Tibial nerve (tissue), 4 donors: ENCODE data around the gene HEMK1. TPM values are rescaled to one million over a fixed set of nuclear protein-coding genes. Genes with fewer than 3 reads are reported as not detected.

Experiments
- DNase-seq, 2 donors: peaks; one replicate each; pipeline ENCODE4 v3.0.0-alpha.2; 2019; ENCODE audit warnings: low spot score in 2 of 2
- H3K27ac ChIP-seq, 4 donors: fragments of 200-600 bp; sonication (generic) in 3 of 4; one replicate each; pipeline ENCODE4 v1.5.1; 2017 to 2019; ENCODE audit warnings: mild to moderate bottlenecking in 1 of 4
- H3K27me3 ChIP-seq, 2 donors: fragments of 200-600 bp; sonication (generic) in 1 of 2; one replicate each; pipeline versions ENCODE4 v1.5.1 to v1.6.0; 2017 to 2019
- H3K36me3 ChIP-seq, 3 donors: fragments of 200-600 bp; sonication (generic); one replicate each; pipeline ENCODE4 v1.5.1; 2018 to 2019
- H3K4me1 ChIP-seq, 4 donors: fragments of 200-600 bp; sonication (generic) in 3 of 4; one replicate each; pipeline ENCODE4 v1.5.1; 2017 to 2019
- H3K4me3 ChIP-seq, 4 donors: fragments of 200-600 bp; sonication (generic) in 3 of 4; one replicate each; pipeline ENCODE4 v1.5.1; 2017 to 2019; ENCODE audit warnings: mild to moderate bottlenecking in 1 of 4, moderate library complexity in 1 of 4
- H3K9me3 ChIP-seq, 4 donors: fragments of 200-600 bp; sonication (generic) in 3 of 4; one replicate each; pipeline ENCODE4 v1.5.1; 2017 to 2019
- EP300 ChIP-seq, 2 donors: sonication (generic); formaldehyde crosslinking; IDR thresholded peaks; one replicate each; pipeline ENCODE4 v1.6.1; 2017; ENCODE audit warnings: antibody characterized with exemption in 2 of 2, mild to moderate bottlenecking in 1 of 2
- POLR2A ChIP-seq, 2 donors: fragments of 450-650 bp; IDR thresholded peaks; one replicate each; pipeline ENCODE4 v1.6.1; 2017; ENCODE audit warnings: antibody characterized with exemption in 2 of 2, mild to moderate bottlenecking in 2 of 2, moderate library complexity in 2 of 2
- WGBS, 2 donors: methylation state at CpG; one replicate each; pipeline ENCODE4 v1.1.5; 2018; 5-methylcytosine and 5-hydroxymethylcytosine counted together
- total RNA-seq, 4 donors: library from RNA; depleted of rRNA; stranded (reverse); fragments of >200 nt; gene quantifications; one replicate each; pipeline ENCODE4 v1.1.0, GENCODE V29; 2016
- TF ChIP-seq, protein P1 (sequence below), 5 experiments: fragments of 200-600 bp in 3 of 5; fragments of 450-650 bp in 2 of 5; sonication (generic) in 3 of 5; IDR thresholded peaks; one replicate each; pipeline ENCODE4 v1.5.1; 2016 to 2019; ENCODE audit warnings: antibody characterized with exemption in 5 of 5, mild to moderate bottlenecking in 3 of 5, moderate library complexity in 2 of 5

Gene HEMK1
- total RNA-seq, 4 donors from 2014 or later, result 6.9 to 10.2 (median 8.8) TPM

DNA sequence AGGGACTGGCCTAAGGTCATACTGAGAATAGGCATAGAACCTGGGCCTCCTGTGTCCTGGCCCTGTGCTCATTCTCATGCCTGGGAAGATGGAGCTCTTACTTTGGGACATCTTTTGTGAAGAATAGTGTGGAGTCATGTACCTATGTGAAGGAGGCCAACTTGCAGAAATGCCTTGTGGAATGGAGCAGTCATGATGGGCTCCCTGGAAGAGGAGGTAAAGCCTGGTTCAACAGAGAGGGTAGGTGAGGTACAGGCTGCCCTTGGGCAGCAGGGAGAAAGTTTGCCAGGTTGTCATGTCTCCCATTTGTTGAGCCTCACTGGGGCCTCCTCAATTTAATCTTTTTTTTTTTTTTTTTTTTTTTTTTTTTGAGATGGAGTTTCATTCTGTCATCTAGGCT is 65.7 kb downstream of the HEMK1 start:
- Histone ChIP-seq H3K4me3 (no peak overlapping the region), H3K27ac (no peak overlapping the region), H3K27me3 (no peaks in the 10 kb centered on the region), H3K9me3 (no peaks in the 10 kb centered on the region), H3K36me3 (peaks cover 0 to 4% (median 0%) of the 10 kb centered on the region in 3 donors), H3K4me1 (peaks cover 0 to 40% (median 8%) of the 10 kb centered on the region in 4 donors)
- DNase-seq, result no peak
- TF ChIP-seq, protein P1, sequence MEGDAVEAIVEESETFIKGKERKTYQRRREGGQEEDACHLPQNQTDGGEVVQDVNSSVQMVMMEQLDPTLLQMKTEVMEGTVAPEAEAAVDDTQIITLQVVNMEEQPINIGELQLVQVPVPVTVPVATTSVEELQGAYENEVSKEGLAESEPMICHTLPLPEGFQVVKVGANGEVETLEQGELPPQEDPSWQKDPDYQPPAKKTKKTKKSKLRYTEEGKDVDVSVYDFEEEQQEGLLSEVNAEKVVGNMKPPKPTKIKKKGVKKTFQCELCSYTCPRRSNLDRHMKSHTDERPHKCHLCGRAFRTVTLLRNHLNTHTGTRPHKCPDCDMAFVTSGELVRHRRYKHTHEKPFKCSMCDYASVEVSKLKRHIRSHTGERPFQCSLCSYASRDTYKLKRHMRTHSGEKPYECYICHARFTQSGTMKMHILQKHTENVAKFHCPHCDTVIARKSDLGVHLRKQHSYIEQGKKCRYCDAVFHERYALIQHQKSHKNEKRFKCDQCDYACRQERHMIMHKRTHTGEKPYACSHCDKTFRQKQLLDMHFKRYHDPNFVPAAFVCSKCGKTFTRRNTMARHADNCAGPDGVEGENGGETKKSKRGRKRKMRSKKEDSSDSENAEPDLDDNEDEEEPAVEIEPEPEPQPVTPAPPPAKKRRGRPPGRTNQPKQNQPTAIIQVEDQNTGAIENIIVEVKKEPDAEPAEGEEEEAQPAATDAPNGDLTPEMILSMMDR (IDR thresholded peaks at IDR 0.05), result no peak
- TF ChIP-seq EP300 (IDR thresholded peaks at IDR 0.05) (no peak), POLR2A (IDR thresholded peaks at IDR 0.05) (no peak)

DNA sequence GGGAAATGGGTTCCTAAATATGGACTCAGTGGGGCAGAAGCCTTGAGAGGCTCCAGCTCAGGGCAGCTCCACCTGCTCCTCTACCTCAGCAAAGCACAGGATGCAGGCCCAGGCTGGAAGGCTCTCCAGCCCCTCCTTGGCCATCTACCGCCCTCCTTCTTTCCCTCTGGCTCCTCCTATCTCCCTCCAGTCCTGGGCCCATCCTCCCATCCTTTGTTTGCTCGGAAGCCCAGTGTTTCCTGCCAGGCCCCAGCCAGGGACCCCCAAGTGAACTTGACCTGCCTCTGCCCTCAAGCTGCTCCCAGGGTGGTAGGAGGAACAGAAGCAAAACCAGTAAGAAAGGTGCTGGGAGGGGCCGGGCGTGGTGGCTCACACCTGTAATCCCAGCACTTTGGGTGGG is 67.7 kb downstream of the HEMK1 start:
- H3K27me3 ChIP-seq, result no peaks in the 10 kb centered on the region
- WGBS, 2 donors, result 83 to 89% methylated on average over 4 of the region's 4 CpGs
- TF ChIP-seq EP300 (IDR thresholded peaks at IDR 0.05) (no peak), POLR2A (IDR thresholded peaks at IDR 0.05) (no peak)
- TF ChIP-seq, protein P1 (IDR thresholded peaks at IDR 0.05), result no peak

DNA sequence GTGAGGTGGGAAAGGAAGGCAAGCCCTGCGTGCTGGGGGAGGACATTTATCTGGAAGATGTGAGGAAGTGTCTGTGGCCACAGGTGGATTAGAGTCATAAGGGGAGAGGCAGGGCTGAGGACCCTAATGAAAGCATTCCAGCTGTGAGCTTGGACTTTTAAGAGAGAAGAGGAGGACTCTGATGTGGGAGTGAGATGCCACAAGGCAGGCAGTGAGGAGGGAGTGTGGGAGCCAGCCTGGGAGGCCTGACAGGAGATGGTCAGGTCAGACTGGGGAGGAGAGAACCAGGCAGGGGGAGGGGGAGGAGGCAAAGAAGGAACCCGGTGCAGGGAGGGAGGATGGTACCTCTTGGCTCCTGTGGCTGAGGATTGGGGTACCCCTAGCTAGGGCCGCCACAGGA is 68.6 kb downstream of the HEMK1 start:
- Histone ChIP-seq H3K27ac (no peak overlapping the region), H3K27me3 (no peaks in the 10 kb centered on the region), H3K4me3 (no peak overlapping the region), H3K36me3 (peaks cover 0 to 33% (median 0%) of the 10 kb centered on the region in 3 donors), H3K4me1 (peaks cover 0 to 22% (median 2%) of the 10 kb centered on the region in 4 donors), H3K9me3 (no peaks in the 10 kb centered on the region)
- no peak for DNase-seq
- TF ChIP-seq POLR2A (IDR thresholded peaks at IDR 0.05) (no peak), EP300 (IDR thresholded peaks at IDR 0.05) (no peak)
- TF ChIP-seq, protein P1 (IDR thresholded peaks at IDR 0.05), result no peak
- 75 to 81% methylated on average over 3 of the region's 3 CpGs for WGBS, 2 donors

More for the DNA sequence above, 67.7 kb downstream of the HEMK1 start:
- peaks cover 0 to 23% (median 0%) of the 10 kb centered on the region in 3 donors for H3K36me3 ChIP-seq
- no peak overlapping the region for H3K27ac ChIP-seq
- H3K4me1 ChIP-seq, result peaks cover 0 to 28% (median 4%) of the 10 kb centered on the region in 4 donors
- no peak for DNase-seq
- no peak overlapping the region for H3K4me3 ChIP-seq
- no peaks in the 10 kb centered on the region for H3K9me3 ChIP-seq

DNA sequence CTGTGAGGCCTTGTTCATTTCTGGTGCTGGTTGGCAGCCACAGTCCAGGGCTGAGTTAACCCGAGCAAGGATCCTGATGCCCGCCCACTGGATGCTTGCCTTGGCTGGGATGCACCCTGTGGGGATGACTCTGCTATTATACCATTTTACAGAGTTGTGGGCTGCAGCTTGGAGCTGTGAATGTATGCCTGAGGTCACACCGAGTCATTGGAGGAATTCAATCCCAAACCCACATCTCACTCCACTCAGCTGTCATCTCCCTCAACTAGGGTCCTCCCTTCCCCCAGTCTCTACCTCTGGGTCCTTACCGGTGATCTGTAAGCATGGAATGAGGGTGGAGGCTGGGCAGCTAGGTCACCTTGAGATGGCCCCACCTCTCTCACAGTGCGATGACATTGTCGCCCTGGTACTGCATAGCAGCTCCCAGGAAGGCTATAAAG is 69.8 kb downstream of the HEMK1 start:
- H3K27ac ChIP-seq, result no peak overlapping the region
- no peak overlapping the region for H3K4me3 ChIP-seq
- no peak for TF ChIP-seq EP300 (IDR thresholded peaks at IDR 0.05)
- no peak for TF ChIP-seq POLR2A (IDR thresholded peaks at IDR 0.05)
- TF ChIP-seq, protein P1 (IDR thresholded peaks at IDR 0.05), result no peak
- H3K4me1 ChIP-seq, result peaks cover 0 to 14% (median 2%) of the 10 kb centered on the region in 4 donors
- no peaks in the 10 kb centered on the region for H3K27me3 ChIP-seq
- 74 to 95% methylated on average over 5 to 6 of the region's 6 CpGs for WGBS, 2 donors
- no peak for DNase-seq
- H3K9me3 ChIP-seq, result no peaks in the 10 kb centered on the region
- H3K36me3 ChIP-seq, result peaks cover 0 to 44% (median 0%) of the 10 kb centered on the region in 3 donors

DNA sequence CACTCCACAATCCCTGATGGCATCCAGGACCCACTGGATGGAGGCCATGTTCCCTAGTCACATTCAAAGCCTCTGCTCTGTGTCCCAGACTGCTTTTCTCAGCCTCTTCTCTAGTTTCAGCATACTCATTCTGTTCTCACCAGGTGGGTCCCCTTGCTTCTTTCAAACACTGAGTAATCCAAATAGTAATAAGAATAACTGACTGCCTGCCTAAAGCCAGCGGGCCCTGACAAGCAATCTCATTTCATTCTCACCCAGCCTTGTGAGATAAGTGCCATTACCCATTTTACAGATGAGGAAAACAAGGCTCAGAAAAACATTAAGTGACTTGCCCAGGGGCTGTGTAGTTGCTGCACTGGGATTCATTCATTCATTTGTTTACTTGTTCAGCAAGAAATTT is 73.1 kb downstream of the HEMK1 start:
- Histone ChIP-seq H3K27me3 (no peaks in the 10 kb centered on the region), H3K9me3 (no peaks in the 10 kb centered on the region), H3K4me1 (peaks cover 0 to 14% (median 0%) of the 10 kb centered on the region in 4 donors), H3K36me3 (peaks cover 0 to 77% (median 0%) of the 10 kb centered on the region in 3 donors), H3K4me3 (no peak overlapping the region), H3K27ac (no peak overlapping the region)
- TF ChIP-seq EP300 (IDR thresholded peaks at IDR 0.05) (no peak), POLR2A (IDR thresholded peaks at IDR 0.05) (no peak)
- TF ChIP-seq, protein P1 (IDR thresholded peaks at IDR 0.05), result no peak
- no peak for DNase-seq
- WGBS, 2 donors, result 100% methylated on average over 1 of the region's 1 CpG
